HepG2 (cell line): ENCODE data around the gene CELF4. TPM values are rescaled to one million over a fixed set of nuclear protein-coding genes. Genes with fewer than 3 reads are reported as not detected.

Source experiments
- BCLAF1 ChIP-seq: fragments of 450-650 bp; IDR thresholded peaks from 2 replicates; pipeline ENCODE4 v1.6.1; 2017; ENCODE audit warnings: mild to moderate bottlenecking
- BORCS8-MEF2B ChIP-seq: sonication (generic); formaldehyde crosslinking; IDR thresholded peaks from 2 replicates; pipeline ENCODE4 v1.8.0; 2022; ENCODE audit warnings: mild to moderate bottlenecking, missing genetic modification reagents
- BRF2 ChIP-seq: sonication (generic); formaldehyde crosslinking; IDR thresholded peaks from 2 replicates; pipeline ENCODE4 v1.8.1; 2022; ENCODE audit warnings: mild to moderate bottlenecking, missing genetic modification reagents
- CREB1 ChIP-seq, 2 experiments: fragments of 450-650 bp in 1 of 2; IDR thresholded peaks; 2 replicates each; pipeline ENCODE4 v1.6.1; 2016 to 2017; ENCODE audit warnings: control low read depth in 1 of 2, mild to moderate bottlenecking in 1 of 2, missing compliant biosample characterization in 1 of 2, missing genetic modification characterization in 1 of 2
- MAFK ChIP-seq, 2 experiments: IDR thresholded peaks in 1 of 2; conservative IDR thresholded peaks in 1 of 2; 2 replicates each; pipeline ENCODE4 v1.6.1; 2011; ENCODE audit warnings: improper control_type of control experiment in 2 of 2, low read length in 2 of 2
- PRDM10 ChIP-seq: sonication (generic); formaldehyde crosslinking; IDR thresholded peaks from 2 replicates; pipeline ENCODE4 v1.4.0; 2020; ENCODE audit warnings: low read depth, missing genetic modification reagents
- SETDB1 ChIP-seq: sonication (generic); formaldehyde crosslinking; IDR thresholded peaks from 2 replicates; pipeline ENCODE4 v1.5.1; 2020; ENCODE audit warnings: missing genetic modification reagents, mild to moderate bottlenecking, borderline replicate concordance
- TRAFD1 ChIP-seq: sonication (generic); formaldehyde crosslinking; IDR thresholded peaks from 2 replicates; pipeline ENCODE4 v1.5.1; 2020; ENCODE audit warnings: missing genetic modification reagents, mild to moderate bottlenecking, borderline replicate concordance
- ZNF142 ChIP-seq: sonication (generic); formaldehyde crosslinking; IDR thresholded peaks from 2 replicates; pipeline ENCODE4 v1.4.0; 2020; ENCODE audit warnings: missing genetic modification reagents
- ZNF263 ChIP-seq: sonication (generic); formaldehyde crosslinking; IDR thresholded peaks from 2 replicates; pipeline ENCODE4 v1.4.0; 2020; ENCODE audit warnings: missing genetic modification reagents
- ZNF383 ChIP-seq: sonication (generic); formaldehyde crosslinking; IDR thresholded peaks from 2 replicates; pipeline ENCODE4 v1.4.0; 2020; ENCODE audit warnings: missing genetic modification reagents, mild to moderate bottlenecking, borderline replicate concordance
- ZNF446 ChIP-seq: sonication (generic); formaldehyde crosslinking; IDR thresholded peaks from 2 replicates; pipeline ENCODE4 v1.5.0; 2020; ENCODE audit warnings: mild to moderate bottlenecking, missing genetic modification reagents
- polyA plus RNA-seq, 8 experiments: library from polyadenylated mRNA; depleted of rRNA in 3 of 8; stranded (reverse) in 7 of 8; unstranded in 1 of 8; fragments of >200 nt; fragmentation: Illumina TruSeq in 4 of 8; extraction: Trizol in 4 of 8; gene quantifications; 2 replicates each; pipeline versions ENCODE4 v1.2.1 to v1.2.3, GENCODE V29; 2011 to 2016; ENCODE audit warnings: low read depth in 4 of 8, missing spikeins in 1 of 8, mixed read lengths in 1 of 8; ENCODE audit not compliant: insufficient read depth in 1 of 8
- total RNA-seq, 5 experiments: library from RNA; depleted of rRNA; stranded (reverse); fragments of >200 nt; fragmentation: Illumina TruSeq; extraction: Trizol; gene quantifications; 2 replicates each; pipeline ENCODE4 v1.2.3, GENCODE V29; 2016; ENCODE audit warnings: low read depth in 1 of 5

The CELF4 gene
- total and polyA plus RNA-seq, 2 of the 13 experiments (the other 11 are each of a cell fraction or from before 2014, with no cell fraction given): not detected

- TF ChIP-seq ZNF383 (CRISPR knock-in tag) (peak; percentile 81; the same call in 1 of the 2 replicates), BORCS8-MEF2B (CRISPR knock-in tag) (peak; percentile 100), BCLAF1 (no peak), ZNF263 (CRISPR knock-in tag) (peak; percentile 95), PRDM10 (CRISPR knock-in tag) (peak; percentile 96), CREB1 (IDR thresholded peaks at IDR 0.05) (no peak), CREB1 (CRISPR knock-in tag; IDR thresholded peaks at IDR 0.05) (no peak), MAFK (conservative IDR thresholded peaks at IDR 0.05 in 1 of 2, IDR thresholded peaks at IDR 0.05 in 1 of 2; ENCODE audit: low read length in 2 of 2) (no peak), ZNF446 (peak; percentile 100), BRF2 (CRISPR knock-in tag) (peak; percentile 91), ZNF142 (CRISPR knock-in tag) (peak; percentile 99), TRAFD1 (peak; percentile 100), SETDB1 (CRISPR knock-in tag) (no peak)
Measured at GRCh38 chr18:37270038-37270665, 295.4 kb downstream of the CELF4 start (continued).
